Right atrium auricular region (tissue), 2 donors: Measurements from ENCODE around the gene GAB3. TPM values are rescaled to one million over a fixed set of nuclear protein-coding genes. Genes with fewer than 3 reads are reported as not detected.

Source experiments
- DNase-seq: peaks from one replicate; pipeline ENCODE4 v3.0.0-alpha.2; 2019; ENCODE audit warnings: low spot score
- H3K27ac ChIP-seq, 2 donors: fragments of 200-600 bp; sonication (generic); 1 replicate in 1 of 2; 2 replicates in 1 of 2; pipeline ENCODE4 v1.5.1; 2016 to 2019
- H3K27me3 ChIP-seq, 2 donors: fragments of 200-600 bp; sonication (generic); one replicate each; pipeline versions ENCODE4 v1.5.1 to v1.6.0; 2017 to 2019
- H3K36me3 ChIP-seq: fragments of 200-600 bp; sonication (generic); one replicate; pipeline ENCODE4 v1.5.1; 2016
- H3K4me1 ChIP-seq, 2 donors: fragments of 200-600 bp; sonication (generic); one replicate each; pipeline versions ENCODE4 v1.5.1 to v1.6.0; 2017 to 2019
- H3K4me3 ChIP-seq, 2 donors: fragments of 200-600 bp; sonication (generic); 1 replicate in 1 of 2; 2 replicates in 1 of 2; pipeline ENCODE4 v1.5.1; 2017 to 2019; ENCODE audit warnings: mild to moderate bottlenecking in 1 of 2, moderate library complexity in 1 of 2
- H3K9me3 ChIP-seq, 2 donors: fragments of 200-600 bp; sonication (generic); one replicate each; pipeline ENCODE4 v1.5.1; 2019
- total RNA-seq, 2 donors: library from RNA; depleted of rRNA; stranded (reverse); fragments of >200 nt; gene quantifications; one replicate each; pipeline ENCODE4 v1.1.0, GENCODE V29; 2016
- TF ChIP-seq, protein P1 (sequence below), 2 donors: fragments of 200-600 bp; sonication (generic); IDR thresholded peaks; one replicate each; pipeline ENCODE4 v1.5.1; 2019; ENCODE audit warnings: antibody characterized with exemption in 2 of 2

Gene GAB3
- total RNA-seq, 2 donors from 2014 or later, result 13.5 to 16.9 TPM

DNA sequence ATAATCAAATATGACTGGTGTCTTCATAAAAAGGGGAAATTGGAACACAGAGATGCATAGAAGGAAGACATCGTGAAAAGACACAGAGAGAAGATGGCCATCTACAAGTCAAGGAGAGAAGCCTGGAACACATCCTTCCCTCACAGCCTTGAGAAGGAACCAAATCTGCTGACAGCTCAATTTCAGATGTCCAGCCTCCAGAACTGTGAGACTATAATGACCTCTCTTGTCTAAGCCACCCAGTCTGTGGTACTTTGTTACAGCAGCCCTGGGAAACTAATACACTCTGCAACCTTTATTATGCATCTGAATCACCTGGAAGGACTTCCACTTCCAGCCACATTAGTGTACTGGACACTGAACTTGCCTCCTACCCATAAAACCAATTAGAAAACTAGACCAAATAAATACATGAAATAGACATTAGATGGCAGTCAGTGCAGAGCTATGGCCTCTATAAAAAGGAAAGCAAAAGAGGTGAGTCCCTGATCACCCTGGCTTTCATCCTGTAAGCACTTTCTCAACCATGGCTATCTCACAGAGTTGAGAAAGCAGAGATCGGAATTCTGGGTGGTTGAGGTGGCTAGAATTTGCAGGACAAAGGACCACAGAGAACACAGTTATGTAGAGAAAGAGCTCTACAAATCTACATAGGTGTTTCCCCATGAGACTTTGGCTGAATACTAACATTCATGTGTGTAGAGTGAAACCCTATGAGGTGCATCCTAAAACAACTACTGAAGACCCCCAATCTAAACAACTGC lies 25.7 kb downstream of the GAB3 start:
- H3K4me3 ChIP-seq, result no peak overlapping the region
- H3K4me1 ChIP-seq, result peaks cover 0 to 45% of the 10 kb centered on the region in 2 donors
- H3K27ac ChIP-seq, result peak overlapping the region in 1 of 2 donors; percentile 17
- peaks cover 0 to 7% of the 10 kb centered on the region in 2 donors for H3K9me3 ChIP-seq
- TF ChIP-seq, protein P1, sequence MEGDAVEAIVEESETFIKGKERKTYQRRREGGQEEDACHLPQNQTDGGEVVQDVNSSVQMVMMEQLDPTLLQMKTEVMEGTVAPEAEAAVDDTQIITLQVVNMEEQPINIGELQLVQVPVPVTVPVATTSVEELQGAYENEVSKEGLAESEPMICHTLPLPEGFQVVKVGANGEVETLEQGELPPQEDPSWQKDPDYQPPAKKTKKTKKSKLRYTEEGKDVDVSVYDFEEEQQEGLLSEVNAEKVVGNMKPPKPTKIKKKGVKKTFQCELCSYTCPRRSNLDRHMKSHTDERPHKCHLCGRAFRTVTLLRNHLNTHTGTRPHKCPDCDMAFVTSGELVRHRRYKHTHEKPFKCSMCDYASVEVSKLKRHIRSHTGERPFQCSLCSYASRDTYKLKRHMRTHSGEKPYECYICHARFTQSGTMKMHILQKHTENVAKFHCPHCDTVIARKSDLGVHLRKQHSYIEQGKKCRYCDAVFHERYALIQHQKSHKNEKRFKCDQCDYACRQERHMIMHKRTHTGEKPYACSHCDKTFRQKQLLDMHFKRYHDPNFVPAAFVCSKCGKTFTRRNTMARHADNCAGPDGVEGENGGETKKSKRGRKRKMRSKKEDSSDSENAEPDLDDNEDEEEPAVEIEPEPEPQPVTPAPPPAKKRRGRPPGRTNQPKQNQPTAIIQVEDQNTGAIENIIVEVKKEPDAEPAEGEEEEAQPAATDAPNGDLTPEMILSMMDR (IDR thresholded peaks at IDR 0.05), result peak in 1 of 2 donors; percentile 12
- H3K27me3 ChIP-seq, result no peaks in the 10 kb centered on the region
- DNase-seq, result no peak
- no peaks in the 10 kb centered on the region for H3K36me3 ChIP-seq

DNA sequence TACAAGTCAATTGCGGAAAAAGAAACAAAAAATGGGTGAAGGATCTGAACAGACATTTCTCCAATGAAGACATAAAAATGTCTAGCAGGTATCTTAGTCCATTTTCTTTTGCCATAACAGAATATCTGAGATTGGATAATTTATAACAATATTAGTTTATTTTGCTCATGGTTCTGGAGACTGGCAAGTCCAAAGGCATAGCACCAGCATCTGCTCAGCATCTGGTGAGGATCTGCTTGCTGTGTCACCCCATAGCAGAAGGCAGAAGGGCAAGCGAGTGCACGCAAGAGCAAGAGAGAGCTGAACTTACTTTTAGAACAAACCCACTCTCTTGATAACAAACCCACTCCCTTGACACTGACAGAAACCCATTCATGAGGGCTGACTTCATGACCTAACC lies 29.7 kb downstream of the GAB3 start:
- H3K4me1 ChIP-seq, result peaks cover 0 to 27% of the 10 kb centered on the region in 2 donors

DNA sequence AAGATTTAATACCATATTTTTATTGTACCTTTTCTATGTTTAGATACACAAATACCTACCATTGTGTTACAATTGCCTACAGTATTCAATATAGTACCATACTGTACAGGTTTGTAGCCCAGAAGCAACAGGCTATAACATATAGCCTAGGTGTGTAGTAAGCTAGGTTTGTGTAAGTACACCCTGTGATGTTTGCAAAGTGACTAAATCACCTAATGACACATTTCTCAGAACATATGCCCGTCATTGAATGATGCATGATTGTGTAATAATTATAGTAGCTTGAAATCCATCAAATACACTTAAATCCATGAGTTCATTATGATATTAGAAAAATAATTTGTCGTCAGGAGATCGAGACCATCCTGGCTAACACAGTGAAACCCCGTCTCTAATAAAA lies 30.8 kb downstream of the GAB3 start:
- Histone ChIP-seq H3K36me3 (no peaks in the 10 kb centered on the region), H3K27ac (no peak overlapping the region), H3K27me3 (no peaks in the 10 kb centered on the region), H3K4me1 (peaks cover 0 to 24% of the 10 kb centered on the region in 2 donors), H3K4me3 (no peak overlapping the region), H3K9me3 (peaks cover 0 to 7% of the 10 kb centered on the region in 2 donors)
- DNase-seq, result no peak
- TF ChIP-seq, protein P1 (IDR thresholded peaks at IDR 0.05), result no peak

More for the DNA sequence above, 29.7 kb downstream of the GAB3 start:
- Histone ChIP-seq H3K27ac (no peak overlapping the region), H3K9me3 (peaks cover 0 to 7% of the 10 kb centered on the region in 2 donors), H3K4me3 (no peak overlapping the region), H3K27me3 (no peaks in the 10 kb centered on the region), H3K36me3 (no peaks in the 10 kb centered on the region)
- TF ChIP-seq, protein P1 (IDR thresholded peaks at IDR 0.05), result no peak
- DNase-seq, result no peak

DNA sequence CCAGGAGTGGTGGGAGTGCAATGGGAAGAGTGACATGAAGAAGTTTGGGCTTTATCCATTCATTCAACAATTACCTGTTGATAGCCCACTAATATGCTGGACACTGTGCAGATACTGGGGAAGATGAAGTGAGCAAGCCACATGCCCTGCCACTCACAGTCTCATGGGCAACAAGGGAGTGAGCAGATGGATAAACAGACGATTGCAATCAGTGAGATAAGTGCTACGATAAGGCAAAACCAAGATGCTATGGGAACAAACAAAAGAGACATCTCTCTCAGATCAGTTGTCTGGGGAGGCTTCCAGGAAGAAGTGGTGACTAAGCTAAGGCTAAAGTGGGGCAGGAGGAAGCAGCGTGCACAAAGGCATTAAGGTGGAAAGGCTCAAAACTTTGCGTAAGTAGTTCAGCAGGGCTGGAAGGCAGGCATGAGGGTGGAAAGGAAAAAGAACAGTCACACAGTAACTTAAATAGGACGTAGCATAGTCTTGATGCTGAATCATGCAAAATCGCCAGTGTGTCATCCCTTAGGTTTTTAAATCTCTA lies 31.7 kb downstream of the GAB3 start:
- H3K36me3 ChIP-seq, result no peaks in the 10 kb centered on the region
- H3K4me1 ChIP-seq, result peaks cover 0 to 20% of the 10 kb centered on the region in 2 donors
- H3K27ac ChIP-seq, result no peak overlapping the region
- no peak for DNase-seq
- H3K27me3 ChIP-seq, result no peaks in the 10 kb centered on the region
- peaks cover 0 to 7% of the 10 kb centered on the region in 2 donors for H3K9me3 ChIP-seq
- no peak overlapping the region for H3K4me3 ChIP-seq
- TF ChIP-seq, protein P1 (IDR thresholded peaks at IDR 0.05), result no peak

DNA sequence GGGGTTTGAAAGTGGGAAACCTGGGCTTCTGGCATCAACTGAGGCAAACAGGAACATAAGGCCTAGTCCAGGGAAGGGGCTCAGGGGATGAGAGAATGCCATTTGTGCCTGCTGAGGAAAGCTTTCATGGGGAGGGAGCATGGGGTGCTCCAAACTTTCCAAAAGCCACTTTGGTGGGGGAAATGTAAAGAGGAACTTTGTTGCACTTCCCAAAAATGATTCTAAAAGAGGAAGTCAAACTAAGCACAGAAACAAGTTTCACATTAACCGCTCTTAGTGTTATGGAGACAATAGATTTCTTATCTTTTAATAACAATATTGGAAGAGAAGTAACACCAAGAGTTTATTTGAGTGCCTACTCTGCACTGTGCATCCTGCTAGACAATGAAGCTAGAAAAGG lies 32.3 kb downstream of the GAB3 start:
- H3K27me3 ChIP-seq, result no peaks in the 10 kb centered on the region
- peaks cover 0 to 7% of the 10 kb centered on the region in 2 donors for H3K9me3 ChIP-seq
- TF ChIP-seq, protein P1 (IDR thresholded peaks at IDR 0.05), result no peak
- H3K4me1 ChIP-seq, result peaks cover 0 to 19% of the 10 kb centered on the region in 2 donors
- H3K27ac ChIP-seq, result peak overlapping the region in 1 of 2 donors; percentile 11
- H3K36me3 ChIP-seq, result no peaks in the 10 kb centered on the region
- DNase-seq, result no peak
- H3K4me3 ChIP-seq, result no peak overlapping the region
